RCC 7860 (cell line): Measurements from ENCODE around the gene DNM1.
A peak's percentile ranks its signal among the peaks of the same experiment; 100 is the strongest.

Experiments
- DNase-seq: peaks from one replicate; pipeline ENCODE4 v3.0.0-alpha.2; 2015; ENCODE audit warnings: low spot score
- FAIRE-seq: peaks from 2 replicates; lab custom pipeline; 2012; peaks lifted over from hg19 to GRCh38; lab: Jason Lieb, UNC

The DNM1 gene

GRCh38 chr9:128249908-128250838, 47.0 kb downstream of the DNM1 start:
- no peak for FAIRE-seq
- DNase-seq = no peak

GRCh38 chr9:128250839-128251731, 47.9 kb downstream of the DNM1 start:
- FAIRE-seq (no peak), DNase-seq (no peak)

GRCh38 chr9:128251732-128252100, 48.5 kb downstream of the DNM1 start:
- FAIRE-seq (no peak), DNase-seq (no peak)

GRCh38 chr9:128252317-128253139, 49.3 kb downstream of the DNM1 start:
- FAIRE-seq (no peak), DNase-seq (no peak)

- FAIRE-seq (no peak), DNase-seq (no peak)
These were observed 50.2 kb downstream of the DNM1 start for GRCh38 chr9:128253140-128253990.

GRCh38 chr9:128253991-128254346, 50.8 kb downstream of the DNM1 start:
- FAIRE-seq (no peak), DNase-seq (no peak)

GRCh38 chr9:128254362-128254761, 51.2 kb downstream of the DNM1 start:
- DNase-seq = no peak
- FAIRE-seq = no peak

- peak; percentile 31 for DNase-seq
- no peak for FAIRE-seq
These were observed 51.9 kb downstream of the DNM1 start for GRCh38 chr9:128254855-128255759.

GRCh38 chr9:128257086-128257825, 54.1 kb downstream of the DNM1 start:
- FAIRE-seq (no peak), DNase-seq (no peak)

GRCh38 chr9:128257907-128258306, 54.7 kb downstream of the DNM1 start:
- DNase-seq (no peak), FAIRE-seq (no peak)

- no peak for DNase-seq
- no peak for FAIRE-seq
These were observed 55.1 kb downstream of the DNM1 start for GRCh38 chr9:128258326-128258725.

GRCh38 chr9:128259156-128259555, 56.0 kb downstream of the DNM1 start:
- no peak for DNase-seq

GRCh38 chr9:128260340-128260739, 57.2 kb downstream of the DNM1 start:
- DNase-seq = no peak
- no peak for FAIRE-seq

More at GRCh38 chr9:128259156-128259555, 56.0 kb downstream of the DNM1 start:
- no peak for FAIRE-seq

- DNase-seq (no peak), FAIRE-seq (no peak)
These were observed 59.5 kb downstream of the DNM1 start for GRCh38 chr9:128262687-128263086.

- no peak for FAIRE-seq
- DNase-seq = no peak
These were observed 62.2 kb downstream of the DNM1 start for GRCh38 chr9:128265348-128265847.

- FAIRE-seq = no peak
These were observed 63.9 kb downstream of the DNM1 start for GRCh38 chr9:128266868-128267590.

GRCh38 chr9:128271112-128271511, 67.9 kb downstream of the DNM1 start:
- DNase-seq (no peak), FAIRE-seq (no peak)

More at GRCh38 chr9:128266868-128267590, 63.9 kb downstream of the DNM1 start:
- no peak for DNase-seq
